ENCODE results near the gene OR52N1.

OR52N1 gene

DNA sequence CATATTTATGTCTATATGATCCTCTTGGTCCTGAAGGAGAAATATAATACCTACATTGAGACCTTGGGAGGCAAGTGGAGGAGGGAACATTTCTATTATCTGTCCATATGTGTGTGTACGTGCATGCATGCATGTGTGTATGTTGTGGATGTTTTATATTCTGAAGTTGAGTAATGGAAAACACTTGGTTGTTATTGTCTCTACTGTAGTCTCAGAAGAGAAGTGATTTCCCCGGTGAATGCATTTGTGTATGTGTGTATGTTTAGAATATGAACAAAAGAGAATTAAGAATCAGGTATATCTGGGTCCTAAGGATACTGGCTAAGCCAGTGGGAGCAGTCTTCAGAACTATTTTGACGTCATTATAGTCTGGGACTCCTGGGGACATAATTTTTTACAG is at the start of gene OR52N1:
TSS of gene OR52N1 (minus strand) at position 101 of the 400 bp plus-strand sequence. CDS start 2,449 bp downstream, outside the sequence.
- DNase-seq (ENCODE audit: insufficient read length, low spot score) (no peak), FAIRE-seq (no peak)

DNA sequence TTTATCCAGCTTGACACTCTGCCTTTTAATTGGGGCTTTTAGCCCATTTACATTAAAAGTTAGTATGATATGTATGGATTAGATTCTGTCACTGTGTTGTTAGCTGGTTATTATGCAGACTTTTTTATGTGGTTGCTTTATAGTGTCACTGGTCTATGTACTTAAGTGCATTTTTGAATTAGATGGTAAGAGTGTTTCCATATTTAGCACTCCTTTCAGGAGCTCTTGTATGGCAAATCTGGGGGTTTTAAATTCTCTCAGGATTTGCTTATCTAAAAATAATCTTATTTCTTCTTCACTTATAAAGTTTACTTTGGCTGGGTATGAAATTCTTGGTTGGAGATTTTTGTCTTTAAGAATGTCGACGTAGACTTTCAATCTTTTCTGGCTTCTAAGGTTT is 46.6 kb upstream of the OR52N1 start:
- FAIRE-seq (no peak), DNase-seq (ENCODE audit: insufficient read length, low spot score) (no peak)

DNA sequence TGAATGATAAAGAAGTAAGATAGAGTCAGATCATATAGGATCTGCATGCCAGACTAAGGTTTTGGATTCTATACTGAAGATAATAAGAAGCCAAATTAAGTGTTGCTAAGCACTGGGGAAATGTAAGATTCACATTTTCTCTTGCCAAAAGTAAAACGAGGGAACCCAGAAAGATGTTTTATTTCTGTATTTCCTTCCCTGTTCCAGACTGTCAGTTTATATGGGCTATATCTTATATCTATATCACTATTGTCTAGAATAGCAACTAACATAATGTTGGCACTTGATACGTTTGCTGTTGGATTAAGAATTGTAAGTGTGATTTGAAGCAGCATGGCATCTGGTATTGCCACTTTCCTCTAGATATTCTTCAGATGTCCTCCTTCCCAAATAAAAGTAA is 42.4 kb upstream of the OR52N1 start:
- no peak for FAIRE-seq
- no peak for DNase-seq (ENCODE audit: insufficient read length, low spot score)

DNA sequence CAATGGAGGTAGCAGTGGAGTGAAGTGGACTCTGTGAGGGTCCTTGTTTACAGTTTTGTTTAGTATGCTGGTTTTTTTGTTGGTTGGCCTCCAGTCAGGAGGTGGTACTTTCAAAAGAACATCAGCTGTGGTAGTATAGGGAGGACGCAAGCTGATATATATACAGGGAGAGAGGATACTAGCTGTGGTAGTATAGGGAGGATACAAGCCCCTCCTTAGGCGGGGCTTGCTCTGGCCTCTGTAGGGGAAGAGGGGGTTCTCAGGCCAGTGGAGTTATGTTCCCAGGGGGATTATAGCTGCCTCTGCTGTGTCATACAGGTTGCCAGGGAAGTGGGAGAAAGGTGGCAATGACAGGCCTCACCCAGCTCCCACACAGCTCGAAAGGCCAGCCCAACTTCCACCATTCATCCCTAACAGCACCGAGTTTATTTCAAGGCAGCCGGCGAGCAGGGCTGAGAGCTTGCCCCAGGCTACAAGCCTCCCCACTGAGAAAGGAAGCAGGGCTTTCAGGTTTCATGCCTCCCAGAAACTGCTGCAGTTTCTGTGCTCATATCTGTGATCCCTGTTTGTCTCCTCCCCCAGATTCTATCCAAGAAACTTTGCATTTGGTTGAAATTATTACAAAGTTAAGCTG is 40.2 kb upstream of the OR52N1 start:
- FAIRE-seq (no peak), DNase-seq (ENCODE audit: insufficient read length, low spot score) (no peak)

DNA sequence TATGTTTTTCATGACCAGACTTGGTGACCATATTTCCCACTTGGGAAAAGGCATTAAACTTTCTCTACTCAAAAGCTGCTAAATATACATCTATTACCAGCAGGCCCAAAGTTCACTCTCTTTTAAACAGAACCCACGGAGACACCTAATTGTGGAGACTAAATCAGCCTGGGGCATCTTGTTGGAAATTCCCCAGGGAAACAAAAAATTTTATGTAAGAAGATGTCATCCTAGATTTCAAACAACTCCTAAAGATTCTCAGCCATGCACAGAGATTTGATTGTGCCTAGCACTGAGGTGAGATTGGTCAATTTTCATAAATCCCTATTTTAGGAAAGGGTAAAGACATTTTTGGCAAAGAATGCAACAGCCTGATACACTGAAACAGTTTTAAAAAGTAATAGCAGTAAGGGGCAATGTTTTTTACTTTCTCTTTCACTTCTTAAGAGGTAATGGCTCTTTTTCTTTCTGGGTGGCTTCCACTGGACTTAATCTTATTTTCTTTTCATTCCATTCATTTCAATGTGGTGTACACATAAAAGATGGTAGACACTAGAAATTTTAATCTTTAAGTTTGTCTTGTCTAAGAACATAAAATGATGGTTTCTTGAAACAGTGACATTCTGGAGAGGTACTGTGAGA is 27.3 kb upstream of the OR52N1 start:
- FAIRE-seq (no peak), DNase-seq (ENCODE audit: insufficient read length, low spot score) (no peak)

DNA sequence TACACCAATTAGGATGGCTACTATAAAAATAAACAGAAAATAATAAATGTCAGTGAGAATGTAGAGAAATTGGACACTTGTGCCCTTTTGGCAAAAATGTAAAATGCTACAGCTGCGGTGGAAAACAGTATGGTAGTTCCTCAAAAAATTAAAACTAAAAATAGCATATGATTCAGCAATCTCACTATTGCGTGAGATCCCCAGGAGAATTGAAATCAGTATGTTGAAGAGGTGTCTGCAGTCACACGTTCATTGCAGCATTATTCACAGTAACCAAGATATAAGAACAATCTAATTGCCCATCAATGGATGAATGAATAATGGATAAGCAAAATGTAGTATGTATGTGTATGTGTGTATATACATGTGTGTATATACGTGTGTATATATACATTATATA is 24.5 kb upstream of the OR52N1 start:
- FAIRE-seq = no peak
- DNase-seq (ENCODE audit: insufficient read length, low spot score) = no peak

DNA sequence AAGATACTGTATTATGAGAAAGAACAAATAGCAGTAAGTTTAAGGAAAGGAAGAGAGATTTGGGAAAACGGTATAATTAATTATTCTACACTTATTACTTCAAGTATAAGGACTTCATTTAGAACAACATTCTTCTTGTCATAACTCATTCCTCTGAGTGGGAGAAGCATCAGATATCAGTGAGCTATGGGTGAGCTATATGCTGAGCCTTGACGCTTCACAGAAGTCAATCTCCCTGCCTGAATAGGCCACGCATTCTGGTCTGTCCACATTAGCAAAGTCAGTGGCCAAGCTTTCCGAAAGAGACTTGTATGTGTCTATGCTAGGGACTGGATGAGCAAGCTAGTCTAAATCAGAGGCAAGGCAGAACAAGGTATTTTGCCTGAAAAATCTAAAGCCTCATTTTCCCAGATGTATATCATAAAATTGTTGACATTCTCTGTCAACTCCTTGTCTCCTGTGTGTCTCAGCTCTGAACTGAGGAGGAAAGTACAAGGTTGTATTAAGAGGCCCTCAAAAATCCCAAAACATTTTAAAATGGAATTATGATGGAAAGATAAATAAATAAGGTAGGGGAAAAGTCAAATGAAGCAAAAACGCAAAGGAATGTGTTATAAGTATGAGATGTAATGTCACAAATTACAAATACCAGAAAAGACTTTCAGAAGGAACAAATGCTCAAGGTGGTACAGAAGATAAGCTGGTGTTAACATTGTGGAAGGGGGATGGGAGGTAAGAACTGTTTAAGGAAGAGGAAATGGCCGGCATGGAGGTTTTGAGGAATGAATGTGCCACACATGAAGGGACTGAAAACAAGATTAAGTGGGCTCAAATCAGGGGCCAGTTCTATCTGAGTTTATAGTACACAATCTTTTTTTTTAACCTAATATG is 19.1 kb upstream of the OR52N1 start:
- DNase-seq (ENCODE audit: insufficient read length, low spot score) (no peak), FAIRE-seq (no peak)

DNA sequence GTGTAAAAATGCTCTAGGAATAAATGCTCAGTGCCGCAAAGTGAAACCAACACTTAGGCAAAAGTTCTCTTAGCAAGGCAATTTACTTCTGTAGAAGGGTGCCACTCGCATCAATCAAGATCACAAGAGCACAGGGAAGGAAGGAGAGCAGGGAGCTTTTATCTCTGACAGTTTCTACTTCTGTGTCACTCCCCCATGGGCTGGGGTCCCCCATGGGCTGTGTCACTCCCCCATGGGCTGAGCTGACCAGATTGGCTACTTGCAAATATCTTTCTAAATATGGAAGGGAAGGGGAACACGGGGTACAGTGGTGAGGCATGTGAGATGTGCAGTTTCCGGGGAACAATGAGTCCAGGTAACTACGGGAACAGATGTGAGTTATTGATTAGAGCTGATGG is 18.1 kb upstream of the OR52N1 start:
- FAIRE-seq (no peak), DNase-seq (ENCODE audit: insufficient read length, low spot score) (no peak)

DNA sequence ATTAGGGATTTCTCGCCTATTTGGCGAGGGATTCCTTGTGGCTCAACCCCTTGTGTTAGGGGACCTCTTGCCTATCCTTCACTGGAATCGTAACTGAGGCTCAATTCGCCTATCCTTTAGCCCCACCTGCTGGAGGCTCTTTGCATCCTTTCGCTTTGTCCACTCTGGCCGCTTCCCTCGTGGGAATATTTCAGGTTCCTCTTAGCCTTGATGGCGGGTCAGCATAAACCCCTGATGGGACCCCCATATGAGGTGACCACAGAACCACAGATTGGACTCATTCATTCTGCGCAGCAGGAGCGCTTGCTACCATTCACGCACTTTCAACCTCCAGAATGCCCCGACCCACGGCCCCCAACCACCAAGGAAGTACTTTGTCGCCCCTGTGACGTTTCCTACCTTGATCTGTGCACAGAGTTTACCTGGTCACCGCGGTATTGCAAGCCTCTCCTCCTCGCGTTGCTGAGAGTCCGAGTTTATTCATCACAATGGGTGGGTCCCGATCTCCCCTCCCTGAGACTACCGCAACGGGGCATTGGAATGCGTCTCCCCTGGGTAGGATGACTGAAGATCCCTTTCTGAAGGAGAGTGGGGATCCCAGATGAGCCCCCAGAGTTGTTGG is 17.5 kb upstream of the OR52N1 start, which contains the start of gene OR52N2:
TSS of gene OR52N2 (plus strand) at position 425 of the 622 bp plus-strand sequence. CDS start 11,412 bp downstream, outside the sequence.
- no peak for FAIRE-seq
- peak; percentile 23 for DNase-seq (ENCODE audit: insufficient read length, low spot score)

DNA sequence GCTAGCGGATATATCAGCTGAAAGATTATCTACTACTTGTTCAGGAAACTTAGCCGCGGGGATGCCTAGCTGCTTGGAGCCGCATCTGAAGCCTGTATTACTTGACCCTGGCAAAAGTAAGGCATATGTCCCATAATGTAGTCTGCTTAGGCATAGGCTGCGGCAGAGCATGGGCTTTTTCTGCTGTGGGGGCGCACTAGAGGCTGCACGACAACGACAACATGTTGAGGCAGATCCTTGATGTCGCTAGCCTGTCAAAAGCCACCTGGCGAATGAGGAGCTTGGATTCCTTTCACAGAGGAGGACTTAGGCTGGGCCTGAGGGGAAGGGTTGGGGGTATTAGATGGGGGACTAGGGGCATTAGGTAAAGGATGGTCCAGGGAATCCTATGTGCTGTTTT is 16.5 kb upstream of the OR52N1 start:
- DNase-seq (ENCODE audit: insufficient read length, low spot score) (no peak), FAIRE-seq (no peak)

DNA sequence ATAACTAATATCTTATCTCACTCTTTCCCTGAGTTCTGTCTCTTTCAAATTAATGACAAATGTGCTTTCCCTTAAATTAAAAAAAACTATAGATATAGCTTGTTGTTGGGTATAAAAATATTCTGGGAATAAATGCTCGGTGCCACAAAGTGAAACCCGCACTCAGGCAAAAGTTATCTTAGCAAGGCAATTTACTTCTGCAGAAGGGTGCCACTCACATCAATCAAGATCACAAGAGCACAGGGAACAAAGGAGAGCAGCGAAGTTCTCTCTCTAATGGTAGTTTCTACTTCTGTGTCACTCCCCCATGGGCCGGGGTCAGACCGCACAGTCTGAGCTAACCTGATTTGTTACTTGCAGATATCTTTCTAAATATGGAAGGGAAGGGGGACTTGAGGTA is 12.9 kb upstream of the OR52N1 start:
- DNase-seq (ENCODE audit: insufficient read length, low spot score) (no peak), FAIRE-seq (no peak)

DNA sequence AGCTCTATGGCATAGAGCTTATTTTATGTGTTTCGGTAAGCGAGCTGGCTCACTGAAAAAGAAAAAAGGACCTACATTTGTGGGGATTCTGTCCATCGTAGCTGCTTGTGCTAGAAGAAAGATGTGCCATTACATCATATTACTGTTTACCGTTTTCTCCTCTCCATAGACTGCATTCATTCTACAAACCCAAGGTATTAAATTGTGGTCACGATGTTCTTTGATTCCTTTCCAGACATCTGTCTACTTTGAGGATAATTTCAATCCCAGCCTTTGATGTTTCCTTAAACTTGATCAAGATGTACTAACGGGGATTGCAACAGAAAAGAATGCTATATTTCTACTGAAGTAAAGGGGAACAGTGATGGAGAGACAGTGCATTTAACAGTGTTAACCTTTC is 5.5 kb upstream of the OR52N1 start:
- no peak for DNase-seq (ENCODE audit: insufficient read length, low spot score)
- FAIRE-seq = no peak

DNA sequence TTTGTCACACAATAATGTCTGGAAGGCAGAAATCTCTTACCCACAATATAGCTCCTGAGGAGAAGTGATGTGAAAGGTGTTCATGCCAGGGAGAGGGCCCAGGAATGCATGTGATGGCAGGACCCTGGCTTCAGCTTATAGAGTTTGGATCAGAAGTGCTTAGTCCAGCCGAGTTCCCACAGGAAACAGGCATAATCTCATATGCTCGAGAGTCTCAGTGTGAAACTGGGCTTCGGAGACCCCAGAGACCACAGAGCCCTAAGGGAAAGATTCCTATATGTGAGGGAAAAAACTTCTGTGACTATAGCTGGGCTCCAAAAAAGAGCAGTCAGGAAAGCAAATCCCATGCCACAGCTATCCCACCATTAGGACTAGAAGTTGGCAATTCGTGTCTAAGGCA is 7.8 kb downstream of the OR52N1 start, which contains the start of gene OR52N5:
TSS of gene OR52N5 (minus strand) at position 101 of the 400 bp plus-strand sequence. CDS start 4,721 bp downstream, outside the sequence.
- DNase-seq (ENCODE audit: insufficient read length, low spot score) = no peak
- no peak for FAIRE-seq

DNA sequence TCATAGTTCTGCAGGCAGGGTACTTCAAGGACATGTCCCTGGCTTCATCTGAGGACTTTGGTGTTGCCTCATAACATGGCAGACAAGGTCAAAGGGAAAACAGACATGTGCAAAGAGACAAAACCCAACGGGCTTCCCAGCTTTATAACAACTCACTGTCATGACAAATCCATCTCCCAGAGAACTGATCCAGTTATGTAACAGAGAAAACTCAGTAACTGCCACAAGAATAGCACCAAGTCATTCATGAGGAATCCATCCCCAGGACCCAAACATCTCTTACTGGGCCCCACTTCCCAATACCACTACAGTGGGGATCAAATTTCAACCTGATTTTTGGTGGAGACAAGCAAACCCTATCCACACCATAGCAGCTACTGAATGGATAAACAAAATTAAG is 24.0 kb downstream of the OR52N1 start:
- FAIRE-seq = no peak
- DNase-seq (ENCODE audit: insufficient read length, low spot score) = no peak

DNA sequence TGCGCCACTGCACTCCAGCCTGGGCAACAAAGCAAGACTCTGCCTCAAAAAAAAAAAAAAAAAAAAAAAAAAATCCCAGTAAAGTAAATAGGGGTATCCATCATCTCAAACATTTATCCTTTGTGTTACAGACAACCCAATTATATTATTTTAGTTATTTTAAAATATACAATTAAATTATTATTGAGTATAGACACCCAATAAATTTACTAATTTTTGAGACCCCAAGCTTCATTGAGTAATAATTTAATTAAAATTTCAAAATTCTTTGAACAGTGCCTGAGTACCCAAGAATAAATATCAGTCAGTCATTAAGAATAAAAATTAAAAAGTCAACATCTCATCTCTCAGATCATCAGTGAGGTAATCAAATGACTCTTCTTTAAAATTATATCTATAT is 37.1 kb downstream of the OR52N1 start, which contains the start of gene OR52N4:
TSS of gene OR52N4 (plus strand) at position 301 of the 400 bp plus-strand sequence. CDS start 498 bp downstream, outside the sequence.
- FAIRE-seq (no peak), DNase-seq (ENCODE audit: insufficient read length, low spot score) (no peak)

DNA sequence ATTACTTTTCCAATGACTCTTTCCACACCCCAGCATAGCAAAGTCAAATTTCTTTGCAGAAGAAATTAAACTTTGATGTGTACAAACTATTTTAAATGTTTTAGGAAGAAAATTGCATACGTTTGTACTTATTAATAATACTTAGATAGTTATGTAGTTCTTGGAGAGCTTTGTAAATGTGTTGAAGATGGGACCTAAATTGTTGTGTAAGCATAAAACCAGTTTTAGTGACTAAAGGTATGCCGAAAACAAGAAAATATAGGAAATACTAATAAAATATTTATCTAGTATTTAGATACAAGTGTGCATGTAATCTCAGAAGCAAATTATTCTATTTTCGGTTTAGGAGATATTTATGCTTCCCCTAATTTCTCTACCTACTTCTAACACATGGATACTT is 41.2 kb downstream of the OR52N1 start:
- DNase-seq (ENCODE audit: insufficient read length, low spot score) = no peak
- no peak for FAIRE-seq

DNA sequence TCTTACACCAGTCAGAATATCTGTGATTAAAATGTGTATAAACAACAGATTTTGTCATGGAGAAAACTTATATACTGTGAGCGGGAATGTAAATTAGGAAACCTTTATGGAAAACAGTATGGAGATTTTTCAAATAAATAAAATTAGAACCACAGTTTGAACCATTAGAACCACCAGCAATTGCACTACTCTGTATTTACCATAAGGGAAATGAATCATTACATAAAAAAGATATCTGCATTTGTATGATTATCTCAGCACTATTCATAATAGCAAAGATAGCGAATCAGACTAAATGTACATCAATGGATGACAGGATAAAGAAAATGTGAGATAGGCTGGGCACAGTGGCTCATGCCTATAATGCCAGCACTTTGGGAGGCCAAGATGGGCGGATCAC is 44.5 kb downstream of the OR52N1 start:
- FAIRE-seq = no peak
- no peak for DNase-seq (ENCODE audit: insufficient read length, low spot score)

DNA sequence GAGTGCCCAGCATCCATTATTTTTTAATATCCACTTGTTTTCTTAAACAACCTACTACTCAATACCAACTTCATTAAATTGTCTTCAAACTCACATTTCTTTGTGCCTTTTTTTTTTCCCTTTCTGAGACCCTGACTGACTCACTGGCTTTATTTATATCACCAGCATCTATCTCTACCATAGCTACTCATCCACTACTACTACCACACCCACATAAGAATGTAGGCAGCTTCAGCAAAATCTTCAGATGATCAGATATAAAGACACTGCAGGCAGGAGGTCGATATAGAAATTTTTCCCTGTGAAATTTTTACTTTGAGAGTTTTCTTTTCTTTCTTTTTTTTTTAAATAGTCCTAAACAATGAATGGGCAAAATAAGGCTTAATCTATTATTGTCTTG is 52.6 kb downstream of the OR52N1 start:
- no peak for FAIRE-seq

DNA sequence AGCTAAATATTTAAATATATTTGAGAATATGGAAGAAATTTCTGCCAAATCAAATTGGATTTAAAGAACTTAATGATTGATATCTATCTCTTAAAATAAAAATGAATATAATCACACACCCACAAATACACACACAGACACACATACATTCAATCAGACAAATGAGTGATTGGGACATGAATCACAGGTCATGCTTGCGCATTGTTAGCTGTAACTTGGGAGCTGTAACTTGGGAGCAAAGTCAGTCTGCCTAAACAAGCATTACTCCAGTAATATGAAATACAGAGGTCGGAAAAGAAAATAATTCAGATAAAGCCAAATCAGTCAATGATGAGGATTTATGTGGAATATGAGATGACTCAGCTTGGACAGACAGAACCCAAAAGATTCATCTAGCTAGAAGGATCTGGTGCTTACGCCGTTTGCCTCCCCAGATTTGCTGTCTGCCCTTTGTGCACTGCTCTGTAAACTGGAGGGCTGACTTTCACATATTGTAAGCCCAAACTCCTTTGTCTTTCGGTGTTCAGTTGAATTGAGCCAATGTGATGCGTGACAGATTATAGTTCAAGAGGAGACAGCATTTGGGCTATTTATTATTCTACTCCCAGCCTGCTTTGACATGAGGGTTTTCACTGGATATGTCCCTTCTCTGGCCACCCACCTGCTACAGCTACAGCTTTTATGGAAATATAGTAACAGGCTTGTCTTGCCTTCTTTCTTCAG is 53.2 kb downstream of the OR52N1 start:
- FAIRE-seq (no peak), DNase-seq (ENCODE audit: insufficient read length, low spot score) (no peak)

More for the DNA sequence above, 52.6 kb downstream of the OR52N1 start:
- DNase-seq (ENCODE audit: insufficient read length, low spot score) = no peak

DNA sequence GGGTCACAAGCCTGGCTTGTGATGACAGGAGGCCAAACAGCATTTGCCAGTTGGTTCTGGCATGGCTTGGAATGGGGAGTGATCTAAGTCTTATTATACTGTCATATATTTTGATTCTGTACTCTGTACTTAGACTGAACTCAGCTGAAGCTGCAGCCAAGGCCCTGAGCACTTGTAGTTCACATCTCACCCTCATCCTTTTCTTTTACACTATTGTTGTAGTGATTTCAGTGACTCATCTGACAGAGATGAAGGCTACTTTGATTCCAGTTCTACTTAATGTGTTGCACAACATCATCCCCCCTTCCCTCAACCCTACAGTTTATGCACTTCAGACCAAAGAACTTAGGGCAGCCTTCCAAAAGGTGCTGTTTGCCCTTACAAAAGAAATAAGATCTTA is 54.0 kb downstream of the OR52N1 start:
- DNase-seq (ENCODE audit: insufficient read length, low spot score) = no peak
- no peak for FAIRE-seq

Measured in HTR-8/SVneo (cell line).